HFFc6 (cell line): Measurements from ENCODE around the gene PAF1. TPM values are rescaled to one million over a fixed set of nuclear protein-coding genes. Genes with fewer than 3 reads are reported as not detected.

Experiments
- DNase-seq: peaks from one replicate; pipeline ENCODE4 v3.0.0-alpha.2; 2018
- H3K27ac Mint-ChIP-seq: 2 replicates; pipeline ENCODE4 v1.8.0; 2020; ENCODE audit warnings: mild to moderate bottlenecking, mixed read lengths
- H3K27me3 Mint-ChIP-seq: 2 replicates; pipeline ENCODE4 v1.8.0; 2021; ENCODE audit warnings: mild to moderate bottlenecking, moderate library complexity, mixed read lengths; ENCODE audit not compliant: insufficient read depth
- H3K36me3 Mint-ChIP-seq: 2 replicates; pipeline ENCODE4 v1.8.0; 2021; ENCODE audit warnings: low read depth, mixed read lengths
- H3K4me1 Mint-ChIP-seq: 2 replicates; pipeline ENCODE4 v1.8.0; 2020; ENCODE audit warnings: low read depth, mixed read lengths
- H3K4me3 Mint-ChIP-seq: 2 replicates; pipeline ENCODE4 v1.8.0; 2020; ENCODE audit warnings: mild to moderate bottlenecking, moderate library complexity, mixed read lengths
- H3K9me3 Mint-ChIP-seq: 2 replicates; pipeline ENCODE4 v1.8.0; 2020; ENCODE audit warnings: mild to moderate bottlenecking, mixed read lengths
- CTCF ChIP-seq: fragments of 200-600 bp; sonication (generic); IDR thresholded peaks from 2 replicates; pipeline ENCODE4 v1.5.0; 2021; ENCODE audit warnings: antibody characterized with exemption, mild to moderate bottlenecking
- total RNA-seq, 6 experiments: library from RNA; stranded (reverse); fragmentation: NEBNext Ultra II Directional; extraction: Animal tissue kit (Norgen Biotek cat#: 25700); gene quantifications; 2 replicates in 1 of 6; 3 replicates in 5 of 6; pipeline ENCODE4 v1.2.3, GENCODE V29; 2021

Gene PAF1
- total RNA-seq, 6 experiments from 2014 or later = 46.8 to 70.0 (median 60.6) TPM

DNA sequence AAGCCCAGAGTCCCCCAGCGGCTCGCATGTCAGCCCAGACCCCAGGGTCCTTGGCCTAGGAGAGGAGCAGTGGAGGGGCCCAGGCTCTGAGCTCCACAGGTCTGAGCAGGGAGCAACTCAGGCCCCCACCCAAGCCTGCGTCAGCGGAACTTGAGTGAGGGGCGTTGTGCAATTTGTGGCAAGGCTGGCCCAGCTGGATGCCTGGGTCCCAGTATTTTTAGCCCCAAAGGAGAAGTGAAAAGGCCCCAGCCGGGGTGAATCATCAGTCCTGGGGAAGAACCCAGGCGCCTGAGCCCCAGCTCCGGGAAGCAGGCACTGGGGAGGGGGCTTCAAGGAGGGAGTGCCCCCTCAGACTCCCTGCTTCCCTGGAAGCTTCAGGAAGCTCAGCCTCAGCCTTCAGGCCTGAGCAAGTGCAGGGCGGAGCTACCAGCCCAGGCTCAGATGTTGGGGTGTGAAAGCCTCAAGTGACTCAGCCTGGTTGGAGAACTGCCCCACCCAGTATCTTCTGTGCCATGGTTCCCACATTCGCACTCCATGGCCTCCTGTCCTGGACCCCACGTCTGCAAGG lies 7.5 kb upstream of the PAF1 start:
- H3K27ac Mint-ChIP-seq = peak overlapping the region; percentile 90
- peak overlapping the region; percentile 22; the same call in 1 of the 2 replicates for H3K4me3 Mint-ChIP-seq
- peaks cover 17% of the 10 kb centered on the region for H3K36me3 Mint-ChIP-seq
- TF ChIP-seq CTCF = no peak
- peaks cover 57% of the 10 kb centered on the region for H3K4me1 Mint-ChIP-seq
- peak; percentile 83 for DNase-seq
- H3K27me3 Mint-ChIP-seq = peaks cover 7% of the 10 kb centered on the region
- H3K9me3 Mint-ChIP-seq = no peaks in the 10 kb centered on the region

GRCh38 chr19:39397360-39398296 lies 6.7 kb upstream of the PAF1 start:
- H3K9me3 Mint-ChIP-seq = no peaks in the 10 kb centered on the region
- DNase-seq = peak; percentile 66
- peak; percentile 97 for TF ChIP-seq CTCF
- H3K27me3 Mint-ChIP-seq = peaks cover 9% of the 10 kb centered on the region
- H3K4me1 Mint-ChIP-seq = peaks cover 56% of the 10 kb centered on the region
- peaks cover 18% of the 10 kb centered on the region for H3K36me3 Mint-ChIP-seq
- peak overlapping the region; percentile 90 for H3K27ac Mint-ChIP-seq
- peak overlapping the region; percentile 22; the same call in 1 of the 2 replicates for H3K4me3 Mint-ChIP-seq

DNA sequence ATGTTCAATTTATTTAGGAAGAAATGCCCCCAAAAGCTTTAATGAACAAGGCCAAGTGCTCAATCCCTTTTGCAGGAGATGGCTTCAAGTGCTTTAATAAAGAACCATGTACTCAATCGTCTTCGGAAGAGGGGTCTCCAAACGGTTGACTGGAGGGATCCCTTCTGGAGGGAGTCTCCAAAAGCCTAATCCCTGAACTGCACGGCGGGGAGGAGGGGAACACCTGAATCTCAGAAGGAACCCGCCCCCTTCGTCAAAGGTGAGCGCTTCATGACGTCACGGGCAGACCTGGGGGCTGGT lies 505 bp downstream of the PAF1 start:
- H3K4me3 Mint-ChIP-seq = peak overlapping the region; percentile 98
- no peak for DNase-seq
- peaks cover 44% of the 10 kb centered on the region for H3K36me3 Mint-ChIP-seq
- peaks cover 44% of the 10 kb centered on the region for H3K4me1 Mint-ChIP-seq
- H3K27me3 Mint-ChIP-seq = peaks cover 8% of the 10 kb centered on the region
- no peaks in the 10 kb centered on the region; the same call in 1 of the 2 replicates for H3K9me3 Mint-ChIP-seq
- no peak for TF ChIP-seq CTCF
- peak overlapping the region; percentile 99 for H3K27ac Mint-ChIP-seq

- peaks cover 8% of the 10 kb centered on the region for H3K27me3 Mint-ChIP-seq
- H3K4me3 Mint-ChIP-seq = peak overlapping the region; percentile 98
- H3K36me3 Mint-ChIP-seq = peaks cover 43% of the 10 kb centered on the region
- peaks cover 44% of the 10 kb centered on the region for H3K4me1 Mint-ChIP-seq
- no peak for DNase-seq
- H3K9me3 Mint-ChIP-seq = no peaks in the 10 kb centered on the region; the same call in 1 of the 2 replicates
- no peak for TF ChIP-seq CTCF
- H3K27ac Mint-ChIP-seq = peak overlapping the region; percentile 99
These were observed 1.1 kb downstream of the PAF1 start for GRCh38 chr19:39389631-39390414.

DNA sequence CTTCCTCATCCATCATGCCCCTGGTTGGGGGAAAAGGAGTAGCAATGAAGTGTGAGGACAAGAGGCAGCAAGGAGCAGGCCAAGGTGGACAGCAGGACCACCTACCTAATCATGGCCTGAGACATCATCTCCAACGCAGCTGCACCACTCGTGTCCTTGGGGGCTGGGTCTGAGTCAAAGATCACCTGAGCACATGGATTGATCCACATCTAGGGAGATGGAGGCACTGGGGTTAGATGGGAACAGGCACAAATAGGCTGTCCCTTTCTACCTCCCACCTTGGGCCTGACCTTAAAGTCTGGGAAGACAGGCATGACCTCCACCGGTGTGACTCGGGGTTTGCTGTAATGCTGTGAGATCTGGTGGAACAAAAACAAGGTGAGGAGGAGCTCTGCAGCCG lies 2.2 kb downstream of the PAF1 start:
- H3K36me3 Mint-ChIP-seq = peaks cover 41% of the 10 kb centered on the region
- peaks cover 42% of the 10 kb centered on the region for H3K4me1 Mint-ChIP-seq
- H3K4me3 Mint-ChIP-seq = no peak overlapping the region
- peaks cover 8% of the 10 kb centered on the region for H3K27me3 Mint-ChIP-seq
- TF ChIP-seq CTCF = no peak
- H3K9me3 Mint-ChIP-seq = no peaks in the 10 kb centered on the region; the same call in 1 of the 2 replicates
- peak overlapping the region; percentile 1; the same call in 1 of the 2 replicates for H3K27ac Mint-ChIP-seq
- no peak for DNase-seq
